HUES64 (cell line): Measurements from ENCODE around the gene UCK2.

ENCODE experiments used
- H3K27ac ChIP-seq: 2 replicates; pipeline ENCODE4 v1.7.0; 2013; ENCODE audit warnings: low read depth, low read length, inconsistent platforms
- H3K27me3 ChIP-seq: 2 replicates; pipeline ENCODE4 v1.6.1; 2013; ENCODE audit warnings: mild to moderate bottlenecking, low read length; ENCODE audit not compliant: insufficient read depth
- H3K36me3 ChIP-seq: 2 replicates; pipeline ENCODE4 v1.6.1; 2013; ENCODE audit warnings: mild to moderate bottlenecking, low read length; ENCODE audit not compliant: insufficient read depth
- H3K4me1 ChIP-seq: 2 replicates; pipeline ENCODE4 v1.6.1; 2013; ENCODE audit warnings: mild to moderate bottlenecking, low read length, moderate library complexity; ENCODE audit not compliant: insufficient read depth
- H3K4me3 ChIP-seq: 2 replicates; pipeline ENCODE4 v1.5.1; 2013; ENCODE audit warnings: mild to moderate bottlenecking, low read length, moderate library complexity
- H3K9ac ChIP-seq: 2 replicates; pipeline ENCODE4 v1.6.1; 2013; ENCODE audit warnings: mild to moderate bottlenecking, low read depth, low read length
- H3K9me3 ChIP-seq: 2 replicates; pipeline ENCODE4 v1.6.1; 2013; ENCODE audit warnings: low read depth, low read length; ENCODE audit not compliant: insufficient read depth
- WGBS: fragments of 150-250, 120-280 bp; methylation state at CpG from one replicate; pipeline ENCODE4 v1.1.7; 2013; ENCODE audit warnings: missing lambda C conversion rate; 5-methylcytosine and 5-hydroxymethylcytosine counted together

The UCK2 gene

GRCh38 chr1:165902565-165902964 lies 75.2 kb downstream of the UCK2 start:
- WGBS: 95% methylated on average over 4 of the region's 4 CpGs
- no peaks in the 10 kb centered on the region for H3K4me1 ChIP-seq

GRCh38 chr1:165903672-165904071 lies 76.3 kb downstream of the UCK2 start:
- H3K27ac ChIP-seq: no peak overlapping the region

More at GRCh38 chr1:165902565-165902964, 75.2 kb downstream of the UCK2 start:
- no peak overlapping the region for H3K27ac ChIP-seq
- no peak overlapping the region for H3K9ac ChIP-seq
- no peaks in the 10 kb centered on the region for H3K9me3 ChIP-seq
- peaks cover 89% of the 10 kb centered on the region for H3K36me3 ChIP-seq
- no peaks in the 10 kb centered on the region for H3K27me3 ChIP-seq
- H3K4me3 ChIP-seq: no peak overlapping the region

GRCh38 chr1:165904948-165905347 lies 77.5 kb downstream of the UCK2 start:
- peaks cover 89% of the 10 kb centered on the region for H3K36me3 ChIP-seq
- H3K9me3 ChIP-seq: no peaks in the 10 kb centered on the region
- no peak overlapping the region for H3K4me3 ChIP-seq
- WGBS: 96% methylated on average over 4 of the region's 4 CpGs
- H3K4me1 ChIP-seq: no peaks in the 10 kb centered on the region
- no peak overlapping the region for H3K27ac ChIP-seq
- H3K27me3 ChIP-seq: no peaks in the 10 kb centered on the region
- H3K9ac ChIP-seq: no peak overlapping the region

More at GRCh38 chr1:165903672-165904071, 76.3 kb downstream of the UCK2 start:
- Histone ChIP-seq H3K4me1 (no peaks in the 10 kb centered on the region), H3K9ac (no peak overlapping the region), H3K36me3 (peaks cover 89% of the 10 kb centered on the region), H3K9me3 (no peaks in the 10 kb centered on the region), H3K27me3 (no peaks in the 10 kb centered on the region), H3K4me3 (no peak overlapping the region)
- 97% methylated on average over 1 of the region's 1 CpG for WGBS

- Histone ChIP-seq H3K27ac (no peak overlapping the region), H3K27me3 (no peaks in the 10 kb centered on the region), H3K4me1 (no peaks in the 10 kb centered on the region), H3K9ac (no peak overlapping the region), H3K4me3 (no peak overlapping the region), H3K36me3 (peaks cover 94% of the 10 kb centered on the region), H3K9me3 (no peaks in the 10 kb centered on the region)
- WGBS: 93% methylated on average over 3 of the region's 3 CpGs
These were observed 78.4 kb downstream of the UCK2 start for GRCh38 chr1:165905853-165906252.

GRCh38 chr1:165907256-165907857 lies 79.9 kb downstream of the UCK2 start:
- Histone ChIP-seq H3K4me1 (no peaks in the 10 kb centered on the region), H3K9me3 (no peaks in the 10 kb centered on the region), H3K27ac (no peak overlapping the region), H3K36me3 (peaks cover 85% of the 10 kb centered on the region), H3K4me3 (no peak overlapping the region), H3K9ac (no peak overlapping the region), H3K27me3 (no peaks in the 10 kb centered on the region)
- 90% methylated on average over 13 of the region's 13 CpGs for WGBS

GRCh38 chr1:165910764-165911421 lies 83.5 kb downstream of the UCK2 start:
- no peak overlapping the region for H3K9ac ChIP-seq
- no peak overlapping the region for H3K27ac ChIP-seq
- H3K27me3 ChIP-seq: no peaks in the 10 kb centered on the region
- no peaks in the 10 kb centered on the region for H3K4me1 ChIP-seq
- H3K36me3 ChIP-seq: peaks cover 50% of the 10 kb centered on the region
- H3K4me3 ChIP-seq: no peak overlapping the region
- no peaks in the 10 kb centered on the region for H3K9me3 ChIP-seq
- 96% methylated on average over 14 of the region's 14 CpGs for WGBS

DNA sequence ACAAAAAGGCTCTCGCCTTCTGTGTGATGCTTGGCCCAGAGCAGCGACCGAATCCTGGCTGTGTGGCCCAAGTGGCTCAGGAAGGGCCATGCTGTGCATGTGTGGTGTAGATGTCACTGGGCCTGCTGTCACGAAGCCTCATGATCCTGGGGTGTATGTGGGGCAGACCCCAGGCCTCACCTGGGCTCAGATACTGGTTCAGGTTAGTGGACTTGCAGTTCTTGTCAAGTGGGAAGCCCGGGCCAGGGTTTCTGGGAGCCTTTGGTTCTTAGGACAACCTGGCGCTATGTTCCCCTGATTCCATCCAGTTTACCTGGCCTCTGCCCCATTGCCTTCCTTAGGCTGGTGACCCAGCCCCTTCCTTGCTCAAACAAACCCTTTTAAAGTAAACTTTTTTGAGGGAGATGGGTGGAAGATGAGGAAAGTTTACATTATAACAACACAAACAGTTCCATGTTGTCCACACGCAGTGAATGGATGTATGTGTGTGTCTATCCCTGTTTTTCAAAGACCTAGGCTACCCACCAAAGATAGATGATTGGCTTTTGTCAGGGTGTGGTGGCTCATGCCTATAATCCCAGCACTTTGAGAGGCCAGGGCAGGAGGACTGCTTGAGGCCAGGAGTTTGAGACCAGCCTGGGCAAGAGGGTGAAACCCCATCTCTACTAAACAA lies 84.3 kb downstream of the UCK2 start:
- Histone ChIP-seq H3K9ac (no peak overlapping the region), H3K27me3 (no peaks in the 10 kb centered on the region), H3K4me3 (no peak overlapping the region), H3K4me1 (no peaks in the 10 kb centered on the region), H3K36me3 (peaks cover 42% of the 10 kb centered on the region), H3K27ac (no peak overlapping the region), H3K9me3 (no peaks in the 10 kb centered on the region)
- 93% methylated on average over 6 of the region's 7 CpGs for WGBS

DNA sequence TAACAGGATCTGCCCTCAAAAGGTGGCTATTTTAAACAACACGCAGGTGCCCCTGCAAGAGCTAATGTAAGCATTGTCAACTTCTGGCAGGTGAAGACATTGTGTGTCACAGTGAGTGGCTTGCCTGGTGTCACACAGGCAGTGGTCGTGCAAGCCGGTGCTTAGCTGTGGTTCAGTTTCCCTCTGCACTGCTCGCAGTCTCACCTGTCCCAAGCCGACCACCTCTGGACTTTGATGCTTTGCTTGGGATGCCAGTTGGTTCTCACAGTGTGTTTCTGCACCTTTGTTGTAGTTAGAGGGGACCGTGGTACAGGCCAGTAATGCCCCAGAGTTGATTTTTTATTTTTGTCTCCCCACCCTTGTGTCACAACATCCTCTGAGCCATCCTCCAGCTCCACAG lies 85.2 kb downstream of the UCK2 start:
- H3K36me3 ChIP-seq: peaks cover 33% of the 10 kb centered on the region
- 95% methylated on average over 6 of the region's 6 CpGs for WGBS
- H3K4me1 ChIP-seq: no peaks in the 10 kb centered on the region

DNA sequence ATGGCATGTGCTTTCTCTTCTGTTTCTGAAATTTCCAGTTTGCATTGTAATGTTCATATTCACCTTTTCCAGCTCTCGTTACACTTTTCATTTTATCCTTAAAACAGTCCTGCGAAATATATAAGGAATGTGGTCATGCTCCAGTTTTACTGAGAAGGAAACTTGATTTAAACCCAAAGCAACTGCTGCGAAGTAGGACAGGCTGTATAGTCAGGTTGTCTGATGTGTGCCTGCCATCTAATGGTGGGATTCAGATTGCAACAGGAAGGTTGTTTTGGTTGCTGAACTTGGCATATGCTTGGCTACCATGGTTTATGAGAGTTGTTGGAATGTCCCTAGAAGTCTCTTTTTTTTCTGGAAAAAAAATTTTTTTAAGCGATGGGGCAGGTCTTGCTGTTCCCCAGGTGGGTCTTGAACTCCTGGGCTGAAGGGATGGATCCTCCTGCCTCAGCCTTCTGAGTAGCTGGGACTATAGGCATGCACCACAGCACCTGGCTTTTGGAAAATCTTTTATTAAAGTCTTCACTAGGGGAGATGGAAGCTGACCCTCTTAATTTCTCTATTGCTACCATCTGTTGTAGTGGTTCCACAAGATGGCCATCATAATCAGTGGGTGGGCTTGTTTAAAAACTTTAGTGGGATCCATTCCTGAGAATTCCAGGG lies 86.9 kb downstream of the UCK2 start:
- H3K9me3 ChIP-seq: no peaks in the 10 kb centered on the region
- H3K27me3 ChIP-seq: no peaks in the 10 kb centered on the region
- 58% methylated on average over 4 of the region's 4 CpGs for WGBS
- H3K9ac ChIP-seq: no peak overlapping the region
- H3K4me1 ChIP-seq: no peaks in the 10 kb centered on the region
- no peak overlapping the region for H3K4me3 ChIP-seq
- H3K27ac ChIP-seq: no peak overlapping the region
- peaks cover 17% of the 10 kb centered on the region for H3K36me3 ChIP-seq

More for the DNA sequence above, 85.2 kb downstream of the UCK2 start:
- Histone ChIP-seq H3K9ac (no peak overlapping the region), H3K27me3 (no peaks in the 10 kb centered on the region), H3K9me3 (no peaks in the 10 kb centered on the region), H3K27ac (no peak overlapping the region), H3K4me3 (no peak overlapping the region)

DNA sequence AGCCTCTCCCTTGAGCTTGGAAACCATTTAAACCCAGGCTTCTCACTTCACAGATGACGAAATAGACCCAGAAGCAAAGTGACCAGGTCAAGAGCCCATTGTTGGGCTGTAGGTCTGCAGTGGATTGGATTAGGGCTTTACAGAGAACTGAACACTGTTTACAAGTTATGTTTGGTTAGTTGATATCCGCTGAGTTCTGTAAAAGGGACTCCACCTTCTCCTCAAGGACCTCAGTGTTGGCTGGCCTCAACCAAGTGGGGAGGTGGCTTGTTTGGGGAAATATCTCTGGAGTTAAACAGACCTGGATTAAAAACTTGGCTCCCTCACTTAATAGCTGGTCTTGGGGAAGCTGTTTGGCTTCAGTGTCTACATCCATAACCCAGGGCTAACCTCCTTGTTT lies 88.1 kb downstream of the UCK2 start:
- Histone ChIP-seq H3K9ac (no peak overlapping the region), H3K27ac (no peak overlapping the region), H3K27me3 (no peaks in the 10 kb centered on the region), H3K9me3 (no peaks in the 10 kb centered on the region), H3K4me1 (no peaks in the 10 kb centered on the region), H3K36me3 (peaks cover 5% of the 10 kb centered on the region), H3K4me3 (no peak overlapping the region)
- WGBS: 97% methylated on average over 2 of the region's 2 CpGs

- Histone ChIP-seq H3K4me1 (no peaks in the 10 kb centered on the region), H3K27ac (no peak overlapping the region), H3K27me3 (no peaks in the 10 kb centered on the region), H3K36me3 (no peaks in the 10 kb centered on the region), H3K9me3 (no peaks in the 10 kb centered on the region), H3K9ac (no peak overlapping the region), H3K4me3 (no peak overlapping the region)
- WGBS: 96% methylated on average over 3 of the region's 4 CpGs
These were observed 88.5 kb downstream of the UCK2 start for GRCh38 chr1:165915932-165916348.
